Mesothelial cell of epicardium (in vitro differentiated cells): ENCODE data around the gene TDP1. TPM values are rescaled to one million over a fixed set of nuclear protein-coding genes. Genes with fewer than 3 reads are reported as not detected.

Source experiments
- DNase-seq, 2 experiments: peaks; one replicate each; pipeline ENCODE4 v3.0.0; 2021; ENCODE audit warnings: low spot score in 2 of 2; ENCODE audit not compliant: unreplicated experiment in 2 of 2
- H3K27ac Mint-ChIP-seq: 2 replicates; pipeline ENCODE4 v1.8.0; 2021; ENCODE audit warnings: mixed read lengths
- H3K27me3 Mint-ChIP-seq: 2 replicates; pipeline ENCODE4 v1.8.0; 2021; ENCODE audit warnings: low read depth, mixed read lengths
- H3K36me3 Mint-ChIP-seq: 2 replicates; pipeline ENCODE4 v1.8.0; 2021; ENCODE audit warnings: mixed read lengths
- H3K4me1 Mint-ChIP-seq: 2 replicates; pipeline ENCODE4 v1.8.0; 2021; ENCODE audit warnings: mixed read lengths
- H3K4me3 Mint-ChIP-seq: 2 replicates; pipeline ENCODE4 v1.8.0; 2021; ENCODE audit warnings: mild to moderate bottlenecking, moderate library complexity, mixed read lengths
- H3K9me3 Mint-ChIP-seq: 2 replicates; pipeline ENCODE4 v1.8.0; 2021; ENCODE audit warnings: mixed read lengths
- total RNA-seq: library from RNA; stranded (reverse); gene quantifications from 3 replicates; pipeline ENCODE4 v1.2.1, GENCODE V29; 2021
- TF ChIP-seq, protein P1 (sequence below): fragments of 200-600 bp; sonication (generic); IDR thresholded peaks from one replicate; pipeline ENCODE4 v1.5.0; 2021; ENCODE audit warnings: antibody characterized with exemption; ENCODE audit not compliant: unreplicated experiment

The TDP1 gene
- total RNA-seq, 1 donor from 2014 or later = 30.6 TPM

DNA sequence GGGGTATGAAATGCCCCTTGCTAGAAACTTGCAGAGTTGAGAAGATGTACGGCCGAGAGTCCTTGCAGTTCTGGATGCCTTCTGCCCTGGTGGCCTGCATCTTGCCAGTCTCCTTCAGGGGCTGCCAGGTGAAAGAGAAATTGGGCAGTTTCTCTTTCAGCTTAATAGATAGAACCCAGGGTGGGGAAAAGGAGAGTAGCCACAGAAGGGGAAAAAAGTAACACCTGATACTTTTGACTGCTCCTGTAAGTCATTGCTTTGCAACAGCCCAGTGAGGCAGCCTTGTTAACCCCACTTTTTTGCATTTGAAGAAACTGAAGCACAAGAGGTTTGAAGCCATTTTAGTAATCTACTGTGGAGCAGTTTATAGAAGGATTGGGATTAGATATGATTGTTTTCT lies 27.6 kb downstream of the TDP1 start:
- H3K4me1 Mint-ChIP-seq = no peaks in the 10 kb centered on the region
- no peak overlapping the region for H3K4me3 Mint-ChIP-seq
- H3K27me3 Mint-ChIP-seq = no peaks in the 10 kb centered on the region
- TF ChIP-seq, protein P1, sequence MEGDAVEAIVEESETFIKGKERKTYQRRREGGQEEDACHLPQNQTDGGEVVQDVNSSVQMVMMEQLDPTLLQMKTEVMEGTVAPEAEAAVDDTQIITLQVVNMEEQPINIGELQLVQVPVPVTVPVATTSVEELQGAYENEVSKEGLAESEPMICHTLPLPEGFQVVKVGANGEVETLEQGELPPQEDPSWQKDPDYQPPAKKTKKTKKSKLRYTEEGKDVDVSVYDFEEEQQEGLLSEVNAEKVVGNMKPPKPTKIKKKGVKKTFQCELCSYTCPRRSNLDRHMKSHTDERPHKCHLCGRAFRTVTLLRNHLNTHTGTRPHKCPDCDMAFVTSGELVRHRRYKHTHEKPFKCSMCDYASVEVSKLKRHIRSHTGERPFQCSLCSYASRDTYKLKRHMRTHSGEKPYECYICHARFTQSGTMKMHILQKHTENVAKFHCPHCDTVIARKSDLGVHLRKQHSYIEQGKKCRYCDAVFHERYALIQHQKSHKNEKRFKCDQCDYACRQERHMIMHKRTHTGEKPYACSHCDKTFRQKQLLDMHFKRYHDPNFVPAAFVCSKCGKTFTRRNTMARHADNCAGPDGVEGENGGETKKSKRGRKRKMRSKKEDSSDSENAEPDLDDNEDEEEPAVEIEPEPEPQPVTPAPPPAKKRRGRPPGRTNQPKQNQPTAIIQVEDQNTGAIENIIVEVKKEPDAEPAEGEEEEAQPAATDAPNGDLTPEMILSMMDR = no peak
- H3K36me3 Mint-ChIP-seq = peaks cover 23% of the 10 kb centered on the region
- no peaks in the 10 kb centered on the region for H3K9me3 Mint-ChIP-seq
- H3K27ac Mint-ChIP-seq = no peak overlapping the region
- DNase-seq = no peak

DNA sequence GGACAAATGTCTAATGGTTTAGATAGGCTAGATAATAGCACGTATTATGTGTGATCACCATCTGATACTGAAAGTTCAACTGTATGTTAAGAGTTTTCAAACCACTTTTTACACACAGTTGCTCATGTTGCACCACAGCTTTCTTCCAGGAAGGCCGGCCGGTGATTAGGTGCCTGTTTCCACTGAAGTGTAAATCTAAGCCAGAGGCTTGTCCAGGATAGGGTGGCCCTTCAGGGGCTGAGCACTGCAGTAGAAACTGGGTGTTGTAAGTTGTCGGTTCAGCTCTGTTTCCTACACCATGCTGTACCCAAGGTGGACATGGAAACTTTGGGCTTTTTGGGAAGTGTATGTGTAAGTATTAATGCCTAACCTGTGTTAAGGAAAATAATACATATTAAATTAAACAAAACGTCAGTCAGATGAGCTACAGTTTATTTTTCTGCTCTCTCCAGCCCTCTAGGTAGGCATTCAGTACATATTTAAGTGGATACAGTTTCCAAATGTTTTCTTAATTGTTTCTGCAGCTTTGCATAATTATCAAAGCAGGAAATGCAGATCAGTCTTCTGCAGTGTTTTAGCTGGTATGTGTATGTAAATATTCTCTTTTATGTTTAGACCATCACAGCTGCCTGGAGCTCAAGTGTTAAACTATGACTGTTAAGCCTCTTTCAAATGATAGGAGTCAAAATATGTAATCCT lies 30.9 kb downstream of the TDP1 start:
- Mint-ChIP-seq H3K4me1 (no peaks in the 10 kb centered on the region), H3K27ac (no peak overlapping the region), H3K27me3 (no peaks in the 10 kb centered on the region), H3K36me3 (peaks cover 24% of the 10 kb centered on the region), H3K9me3 (no peaks in the 10 kb centered on the region), H3K4me3 (no peak overlapping the region)
- no peak for DNase-seq
- TF ChIP-seq, protein P1 = no peak

DNA sequence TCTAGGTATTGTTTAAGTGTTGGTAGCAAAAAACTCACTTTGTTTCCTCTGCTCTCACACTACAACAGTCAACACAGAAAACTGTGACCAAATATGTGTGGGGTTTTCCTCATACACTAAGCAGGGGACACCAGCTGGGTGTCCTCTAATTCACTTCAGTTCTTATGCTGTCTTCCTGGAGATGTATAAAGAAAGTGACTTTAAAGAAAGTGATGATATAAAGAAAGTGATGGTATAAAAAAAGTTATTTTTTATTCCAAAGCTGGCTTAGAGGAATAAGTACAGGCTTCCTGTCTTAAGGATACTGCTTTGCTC lies 31.4 kb downstream of the TDP1 start:
- no peak overlapping the region for H3K4me3 Mint-ChIP-seq

DNA sequence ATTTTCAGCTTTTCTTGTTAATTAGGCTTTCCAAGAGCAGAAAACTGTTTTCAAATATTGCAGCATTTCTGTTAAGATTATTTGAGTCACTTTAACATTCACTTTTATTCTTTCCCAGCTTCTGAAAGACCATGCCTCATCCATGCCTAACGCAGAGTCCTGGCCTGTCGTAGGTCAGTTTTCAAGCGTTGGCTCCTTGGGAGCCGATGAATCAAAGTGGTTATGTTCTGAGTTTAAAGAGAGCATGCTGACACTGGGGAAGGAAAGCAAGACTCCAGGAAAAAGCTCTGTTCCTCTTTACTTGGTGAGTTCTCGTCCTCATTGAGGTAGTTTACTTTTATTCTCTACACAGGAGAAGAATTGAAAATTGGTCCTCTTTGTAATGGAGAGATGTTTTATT lies 33.1 kb downstream of the TDP1 start:
- H3K36me3 Mint-ChIP-seq = peaks cover 32% of the 10 kb centered on the region
- H3K9me3 Mint-ChIP-seq = no peaks in the 10 kb centered on the region
- no peaks in the 10 kb centered on the region for H3K27me3 Mint-ChIP-seq
- no peak overlapping the region for H3K27ac Mint-ChIP-seq
- H3K4me3 Mint-ChIP-seq = no peak overlapping the region
- H3K4me1 Mint-ChIP-seq = no peaks in the 10 kb centered on the region
- no peak for DNase-seq
- TF ChIP-seq, protein P1 = no peak

More for the DNA sequence above, 31.4 kb downstream of the TDP1 start:
- Mint-ChIP-seq H3K27ac (no peak overlapping the region), H3K4me1 (no peaks in the 10 kb centered on the region), H3K27me3 (no peaks in the 10 kb centered on the region), H3K9me3 (no peaks in the 10 kb centered on the region), H3K36me3 (peaks cover 24% of the 10 kb centered on the region)
- no peak for DNase-seq
- TF ChIP-seq, protein P1 = no peak

DNA sequence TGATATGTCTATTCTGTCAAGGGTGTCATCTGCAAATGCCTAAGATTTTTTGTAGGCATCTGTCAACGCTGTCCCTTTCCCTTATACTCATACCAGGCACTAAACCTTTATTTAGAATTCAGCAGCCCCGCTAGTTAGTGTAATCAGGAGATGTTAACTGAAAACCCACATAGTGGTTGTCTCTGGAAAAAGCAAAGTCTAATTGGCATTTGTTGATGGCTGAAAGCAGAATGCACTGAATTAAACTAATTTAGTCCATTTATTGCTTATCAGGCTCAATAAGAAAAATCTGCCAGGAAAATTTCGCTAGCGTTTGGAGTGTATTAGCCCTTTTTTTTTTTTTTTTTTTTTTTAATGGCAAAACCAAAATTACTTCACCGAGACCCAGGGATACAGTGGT lies 34.5 kb downstream of the TDP1 start:
- peaks cover 34% of the 10 kb centered on the region for H3K36me3 Mint-ChIP-seq
- no peak overlapping the region for H3K4me3 Mint-ChIP-seq
- H3K9me3 Mint-ChIP-seq = no peaks in the 10 kb centered on the region
- H3K27me3 Mint-ChIP-seq = no peaks in the 10 kb centered on the region
- TF ChIP-seq, protein P1 = no peak
- no peaks in the 10 kb centered on the region for H3K4me1 Mint-ChIP-seq
- DNase-seq = no peak
- no peak overlapping the region for H3K27ac Mint-ChIP-seq
